Adrenal gland (tissue), 5 donors: ENCODE results near the gene CDK6.

Source experiments
- POLR2A ChIP-seq, 2 donors: fragments of 450-650 bp; IDR thresholded peaks; one replicate each; pipeline ENCODE4 v1.6.1; 2017; ENCODE audit warnings: antibody characterized with exemption in 2 of 2, mild to moderate bottlenecking in 2 of 2, moderate library complexity in 1 of 2
- TF ChIP-seq, protein P1 (sequence below), 6 experiments: fragments of 450-650 bp in 4 of 6; fragments of 200-600 bp in 2 of 6; sonication (generic) in 1 of 6; IDR thresholded peaks; 1 replicate in 5 of 6; 2 replicates in 1 of 6; pipeline versions ENCODE4 v1.5.1 to v1.8.0; 2016 to 2021; ENCODE audit warnings: antibody characterized with exemption in 6 of 6, mild to moderate bottlenecking in 2 of 6, moderate library complexity in 1 of 6
- donor health status: DM: no; HTN: no; CAD: no.

DNA sequence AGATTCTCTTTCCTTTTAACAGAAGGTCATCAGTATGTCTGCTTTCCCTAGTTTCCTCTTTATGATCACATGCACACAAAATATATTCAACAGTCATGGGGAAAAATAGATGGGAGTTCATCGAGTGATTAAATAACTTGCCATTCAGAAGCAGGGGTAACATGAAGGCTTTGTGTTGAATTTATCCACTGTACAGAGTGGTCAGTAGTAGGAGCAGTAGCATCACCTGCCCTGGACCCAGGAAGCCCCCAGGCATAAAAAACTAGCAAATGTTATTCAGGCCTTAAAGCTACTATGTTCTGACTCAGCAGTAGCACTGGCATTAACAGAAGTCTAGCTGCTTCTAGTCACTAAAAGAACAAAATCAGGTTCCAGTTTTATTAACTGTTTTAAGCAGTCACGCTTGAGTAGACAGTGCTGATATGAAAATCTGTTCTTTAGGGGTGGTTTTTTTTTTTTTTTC, 214.8 kb downstream of the CDK6 start:
- TF ChIP-seq, protein P1, sequence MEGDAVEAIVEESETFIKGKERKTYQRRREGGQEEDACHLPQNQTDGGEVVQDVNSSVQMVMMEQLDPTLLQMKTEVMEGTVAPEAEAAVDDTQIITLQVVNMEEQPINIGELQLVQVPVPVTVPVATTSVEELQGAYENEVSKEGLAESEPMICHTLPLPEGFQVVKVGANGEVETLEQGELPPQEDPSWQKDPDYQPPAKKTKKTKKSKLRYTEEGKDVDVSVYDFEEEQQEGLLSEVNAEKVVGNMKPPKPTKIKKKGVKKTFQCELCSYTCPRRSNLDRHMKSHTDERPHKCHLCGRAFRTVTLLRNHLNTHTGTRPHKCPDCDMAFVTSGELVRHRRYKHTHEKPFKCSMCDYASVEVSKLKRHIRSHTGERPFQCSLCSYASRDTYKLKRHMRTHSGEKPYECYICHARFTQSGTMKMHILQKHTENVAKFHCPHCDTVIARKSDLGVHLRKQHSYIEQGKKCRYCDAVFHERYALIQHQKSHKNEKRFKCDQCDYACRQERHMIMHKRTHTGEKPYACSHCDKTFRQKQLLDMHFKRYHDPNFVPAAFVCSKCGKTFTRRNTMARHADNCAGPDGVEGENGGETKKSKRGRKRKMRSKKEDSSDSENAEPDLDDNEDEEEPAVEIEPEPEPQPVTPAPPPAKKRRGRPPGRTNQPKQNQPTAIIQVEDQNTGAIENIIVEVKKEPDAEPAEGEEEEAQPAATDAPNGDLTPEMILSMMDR (IDR thresholded peaks at IDR 0.05), result no peak
- TF ChIP-seq POLR2A (IDR thresholded peaks at IDR 0.05), result no peak
